HepG2 (cell line): ENCODE measurements around the gene AFTPH. TPM values are rescaled to one million over a fixed set of nuclear protein-coding genes. Genes with fewer than 3 reads are reported as not detected.

Experiments used
- ATAC-seq: fragments of 200-7000 bp; cut with Tn5 transposase; 3 replicates; pipeline ENCODE4 v1.9.1; 2020; ENCODE audit warnings: mild to moderate bottlenecking, moderate library complexity
- BruUV-seq: library from RNA; stranded (reverse); fragments of 400-500 nt; replicated peaks from 2 replicates; lab custom pipeline; 2021; lab: Mats Ljungman, UMichigan
- CTCF ChIA-PET: fragments of 300-600 bp; formaldehyde crosslinking; extraction: SDS; loops from one replicate; lab custom pipeline; 2021; ENCODE audit warnings: low total read pairs, inconsistent platforms, low intra/inter-chr PET ratio; lab: Yijun Ruan, JAX
- POLR2A ChIA-PET: fragments of 350-600 bp; sonication (Branson Sonifier 250); formaldehyde crosslinking; loops from one replicate; lab custom pipeline; 2020; ENCODE audit warnings: antibody characterized with exemption, inconsistent platforms; lab: Yijun Ruan, JAX
- DNase-seq: peaks from one replicate; pipeline ENCODE4 v3.0.0-alpha.2; 2015; ENCODE audit warnings: low spot score
- FAIRE-seq: peaks from 3 replicates; lab custom pipeline; 2011; peaks lifted over from hg19 to GRCh38; lab: Jason Lieb, UNC
- H2AFZ ChIP-seq: one replicate; pipeline ENCODE4 v1.6.1; 2011; ENCODE audit warnings: low read length, inconsistent platforms
- H3K27ac ChIP-seq: fragments of 300-600 bp; 3 replicates; pipeline ENCODE4 v1.8.0; 2011; ENCODE audit warnings: mixed run types, mild to moderate bottlenecking, mixed read lengths, low read length, inconsistent platforms; ENCODE audit not compliant: insufficient read depth; ENCODE audit errors: extremely low read length
- H3K27me3 ChIP-seq, 2 experiments: fragments of 200-600 bp in 1 of 2; 2 replicates in 1 of 2; 3 replicates in 1 of 2; pipeline versions ENCODE4 v1.6.0 to v1.8.0; 2011; ENCODE audit warnings: low read length in 2 of 2, mild to moderate bottlenecking in 2 of 2, moderate library complexity in 2 of 2, inconsistent platforms in 1 of 2; ENCODE audit not compliant: insufficient read depth in 2 of 2, control insufficient read depth in 1 of 2
- H3K36me3 ChIP-seq, 2 experiments: fragments of 200-600 bp in 1 of 2; replicated peaks in 1 of 2; 2 replicates in 1 of 2; 3 replicates in 1 of 2; pipeline versions ENCODE4 v1.5.1 to v1.8.0; 2011; ENCODE audit warnings: low read length in 2 of 2, inconsistent platforms in 1 of 2; ENCODE audit not compliant: insufficient read depth in 2 of 2, control insufficient read depth in 1 of 2
- H3K4me1 ChIP-seq: 2 replicates; pipeline ENCODE4 v1.5.1; 2012; ENCODE audit warnings: low read length, inconsistent platforms; ENCODE audit not compliant: insufficient read depth
- H3K4me2 ChIP-seq: 2 replicates; pipeline ENCODE4 v1.6.0; 2011; ENCODE audit warnings: low read depth, low read length, inconsistent platforms
- H3K4me3 ChIP-seq, 3 experiments: fragments of 200-600 bp in 1 of 3; sonication (generic), shearing (Covaris generic) in 1 of 3; replicated peaks in 1 of 3; 2 replicates each; pipeline ENCODE4 v1.5.1; 2011 to 2016; ENCODE audit warnings: low read length in 3 of 3, inconsistent platforms in 2 of 3, low read depth in 2 of 3, mild to moderate bottlenecking in 2 of 3, control low read depth in 1 of 3, mixed read lengths in 1 of 3; ENCODE audit not compliant: insufficient read depth in 1 of 3
- H3K79me2 ChIP-seq: one replicate; pipeline ENCODE4 v1.6.1; 2011; ENCODE audit warnings: low read length, inconsistent platforms; ENCODE audit not compliant: insufficient read depth
- H3K9ac ChIP-seq: 2 replicates; pipeline ENCODE4 v1.6.0; 2011; ENCODE audit warnings: mild to moderate bottlenecking, low read depth, low read length, inconsistent platforms; ENCODE audit not compliant: insufficient read depth
- H3K9me3 ChIP-seq: 2 replicates; pipeline ENCODE4 v1.5.1; 2012; ENCODE audit warnings: mild to moderate bottlenecking, low read length
- H4K20me1 ChIP-seq: 2 replicates; pipeline ENCODE4 v1.6.0; 2011; ENCODE audit warnings: inconsistent platforms, mild to moderate bottlenecking, low read length, moderate library complexity; ENCODE audit not compliant: insufficient read depth
- ARNT2 ChIP-seq: sonication (generic); formaldehyde crosslinking; IDR thresholded peaks from 2 replicates; pipeline ENCODE4 v1.8.0; 2022; ENCODE audit warnings: mild to moderate bottlenecking, low read depth, missing genetic modification reagents, moderate library complexity
- FOXO1 ChIP-seq: sonication (generic); formaldehyde crosslinking; IDR thresholded peaks from 2 replicates; pipeline ENCODE4 v1.4.0; 2020; ENCODE audit warnings: missing genetic modification reagents
- GZF1 ChIP-seq: sonication (generic); formaldehyde crosslinking; IDR thresholded peaks from 2 replicates; pipeline ENCODE4 v1.5.1; 2020; ENCODE audit warnings: mild to moderate bottlenecking, missing genetic modification reagents
- IKZF5 ChIP-seq: IDR thresholded peaks from 2 replicates; pipeline ENCODE4 v1.6.1; 2018; ENCODE audit warnings: missing genetic modification reagents, mild to moderate bottlenecking, missing compliant biosample characterization
- LBX2 ChIP-seq: sonication (generic); formaldehyde crosslinking; IDR thresholded peaks from 2 replicates; pipeline ENCODE4 v1.5.0; 2020; ENCODE audit warnings: missing genetic modification reagents, mild to moderate bottlenecking, borderline replicate concordance
- MTF2 ChIP-seq: sonication (generic); formaldehyde crosslinking; IDR thresholded peaks from 2 replicates; pipeline ENCODE4 v1.5.0; 2020; ENCODE audit warnings: missing genetic modification reagents, borderline replicate concordance
- SMAD3 ChIP-seq: sonication (generic); formaldehyde crosslinking; IDR thresholded peaks from 2 replicates; pipeline ENCODE4 v1.4.0; 2020; ENCODE audit warnings: missing genetic modification reagents
- SRSF9 ChIP-seq: fragments of 200-400 bp; formaldehyde crosslinking; IDR thresholded peaks from 2 replicates; pipeline ENCODE4 v1.6.1; 2018; ENCODE audit warnings: borderline replicate concordance, mild to moderate bottlenecking, low read depth, low read length; ENCODE audit not compliant: insufficient read depth, poor library complexity, severe bottlenecking
- XRCC5 ChIP-seq: fragments of 200-400 bp; formaldehyde crosslinking; optimal IDR thresholded peaks from 2 replicates; pipeline ENCODE3; 2017; ENCODE audit warnings: mild to moderate bottlenecking, low read length
- YEATS2 ChIP-seq: sonication (generic); formaldehyde crosslinking; IDR thresholded peaks from 2 replicates; pipeline ENCODE4 v1.4.0; 2020; ENCODE audit warnings: missing genetic modification reagents, borderline replicate concordance
- ZFX ChIP-seq: sonication (generic); formaldehyde crosslinking; IDR thresholded peaks from 2 replicates; pipeline ENCODE4 v1.4.0; 2020; ENCODE audit warnings: mild to moderate bottlenecking, low read depth, missing genetic modification reagents, moderate library complexity
- ZNF274 ChIP-seq: sonication (generic); formaldehyde crosslinking; IDR thresholded peaks from 2 replicates; pipeline ENCODE4 v1.5.1; 2020; ENCODE audit warnings: mild to moderate bottlenecking, missing genetic modification reagents
- ZNF331 ChIP-seq: sonication (generic); formaldehyde crosslinking; IDR thresholded peaks from 2 replicates; pipeline ENCODE4 v1.4.0; 2020; ENCODE audit warnings: missing genetic modification reagents
- WGBS: methylation state at CpG from one replicate; pipeline ENCODE4 v1.1.6; 2017; ENCODE audit warnings: low lambda C conversion rate; 5-methylcytosine and 5-hydroxymethylcytosine counted together
- in situ Hi-C: cut with HindIII; loops from 2 replicates; pipeline ENCODE4 v1.10.0; 2017; ENCODE audit warnings: low pct_unique_long_range_greater_than_20kb; ENCODE audit not compliant: extremely low pct_ligation_motif_present
- intact Hi-C: fragments of 100-400 bp; cut with micrococcal nuclease; formaldehyde crosslinking; loops from one replicate; pipeline ENCODE4 v1.10.0; 2022; ENCODE audit not compliant: unreplicated experiment
- polyA plus RNA-seq, 8 experiments: library from polyadenylated mRNA; depleted of rRNA in 3 of 8; stranded (reverse) in 7 of 8; unstranded in 1 of 8; fragments of >200 nt; fragmentation: Illumina TruSeq in 4 of 8; extraction: Trizol in 4 of 8; gene quantifications; 2 replicates each; pipeline versions ENCODE4 v1.2.1 to v1.2.3, GENCODE V29; 2011 to 2016; ENCODE audit warnings: low read depth in 4 of 8, missing spikeins in 1 of 8, mixed read lengths in 1 of 8; ENCODE audit not compliant: insufficient read depth in 1 of 8
- total RNA-seq, 5 experiments: library from RNA; depleted of rRNA; stranded (reverse); fragments of >200 nt; fragmentation: Illumina TruSeq; extraction: Trizol; gene quantifications; 2 replicates each; pipeline ENCODE4 v1.2.3, GENCODE V29; 2016; ENCODE audit warnings: low read depth in 1 of 5

AFTPH gene
- total and polyA plus RNA-seq, 2 of the 13 experiments (the other 11 are each of a cell fraction or from before 2014, with no cell fraction given), result 27.5 to 36.8 TPM

- CTCF ChIA-PET, result interaction anchor here (0.8 to 5.3 kb wide), 7 partner anchors 74 to 438 kb away, joined by 3 to 86 read pairs (median 4); no protein-coding TSS in a partner anchor
- H3K4me1 ChIP-seq, result peaks cover 6% of the 10 kb centered on the region
Measured at GRCh38 chr2:64487256-64488049, 36.7 kb upstream of the AFTPH start.

GRCh38 chr2:64488050-64488974, 35.8 kb upstream of the AFTPH start:
- Histone ChIP-seq H3K4me2 (peak overlapping the region; percentile 79), H3K79me2 (no peaks in the 10 kb centered on the region), H3K9ac (no peak overlapping the region), H3K4me1 (peaks cover 6% of the 10 kb centered on the region), H3K27me3 (peaks cover 7 to 48% of the 10 kb centered on the region in 2 experiments), H3K4me3 (peak overlapping the region in 2 of 3 experiments; percentile 30 to 53; a peak in 3 of 6 replicates), H4K20me1 (no peaks in the 10 kb centered on the region), H3K9me3 (no peaks in the 10 kb centered on the region), H2AFZ (peak overlapping the region; percentile 84), H3K27ac (no peak overlapping the region), H3K36me3 (no peaks in the 10 kb centered on the region)
- WGBS, result 21% methylated on average over 20 of the region's 20 CpGs
- FAIRE-seq (peak; percentile 89), DNase-seq (peak; percentile 47), ATAC-seq (peak; percentile 81)
- ChIA-PET POLR2A (no interaction called here), CTCF (interaction anchor here (0.8 to 5.3 kb wide), 7 partner anchors 73 to 439 kb away, joined by 3 to 86 read pairs (median 4); no protein-coding TSS in a partner anchor)
- in situ Hi-C loops, result loop anchor here (5.0 to 10.0 kb wide), 2 partner anchors 156 to 434 kb away; no protein-coding TSS in a partner anchor
- intact Hi-C loops, result loop anchor here (1.0 kb wide), 2 partner anchors 157 to 439 kb away; no protein-coding TSS in a partner anchor
- BruUV-seq, result no TSS peak
- TF ChIP-seq SRSF9 (no peak), LBX2 (CRISPR knock-in tag) (no peak), GZF1 (CRISPR knock-in tag) (no peak), YEATS2 (CRISPR knock-in tag) (0 out of 2 replicates have a peak, but pooled peaks have one; percentile 38), ZNF331 (CRISPR knock-in tag) (0 out of 2 replicates have a peak, but pooled peaks have one; percentile 39), ARNT2 (0 out of 2 replicates have a peak, but pooled peaks have one; percentile 22), MTF2 (CRISPR knock-in tag) (0 out of 2 replicates have a peak, but pooled peaks have one; percentile 49), ZFX (CRISPR knock-in tag) (peak; percentile 17; the same call in 1 of the 2 replicates), XRCC5 (peak; percentile 30), IKZF5 (CRISPR knock-in tag) (peak; percentile 8; the same call in 1 of the 2 replicates), SMAD3 (0 out of 2 replicates have a peak, but pooled peaks have one; percentile 39)

More at GRCh38 chr2:64487256-64488049, 36.7 kb upstream of the AFTPH start:
- no peaks in the 10 kb centered on the region for H3K79me2 ChIP-seq
- FAIRE-seq (no peak), ATAC-seq (peak; percentile 19), DNase-seq (no peak)
- no peaks in the 10 kb centered on the region for H3K36me3 ChIP-seq
- no peak overlapping the region for H3K4me3 ChIP-seq
- in situ Hi-C loops, result loop anchor here (5.0 to 10.0 kb wide), 2 partner anchors 155 to 433 kb away; no protein-coding TSS in a partner anchor
- no TSS peak for BruUV-seq
- no peak overlapping the region for H3K9ac ChIP-seq
- H2AFZ ChIP-seq, result no peak overlapping the region
- no peaks in the 10 kb centered on the region for H3K9me3 ChIP-seq
- H3K27me3 ChIP-seq, result peaks cover 7 to 44% of the 10 kb centered on the region in 2 experiments
- no peak overlapping the region for H3K4me2 ChIP-seq
- POLR2A ChIA-PET, result no interaction called here
- 24% methylated on average over 10 of the region's 10 CpGs for WGBS
- no peak overlapping the region for H3K27ac ChIP-seq
- no peaks in the 10 kb centered on the region for H4K20me1 ChIP-seq
- intact Hi-C loops, result loop anchor here (1.0 kb wide), 2 partner anchors 156 to 438 kb away; no protein-coding TSS in a partner anchor
- TF ChIP-seq ZNF274, result 0 out of 2 replicates have a peak, but pooled peaks have one; percentile 35
- no peak for TF ChIP-seq FOXO1 (CRISPR knock-in tag)
